Measurements from ENCODE around the gene MASP2.

The MASP2 gene

GRCh38 chr1:11025618-11026017, 21.4 kb downstream of the MASP2 start:
- H3K36me3 ChIP-seq (ENCODE audit: insufficient read depth, low read length), result peaks cover 72% of the 10 kb centered on the region; the same call in 1 of the 2 replicates
- H4K20me1 ChIP-seq (ENCODE audit: insufficient read depth, low read length, poor library complexity, severe bottlenecking), result peaks cover 35% of the 10 kb centered on the region

GRCh38 chr1:11024874-11025203, 22.2 kb downstream of the MASP2 start:
- no peak for TF ChIP-seq EZH2phosphoT487 (IDR thresholded peaks at IDR 0.05; ENCODE audit: borderline replicate concordance)
- TF ChIP-seq CTCF (conservative IDR thresholded peaks at IDR 0.05; ENCODE audit: low read length), result no peak
- Histone ChIP-seq H3F3A (ENCODE audit: low read depth) (no peaks in the 10 kb centered on the region), H3K4me1 (ENCODE audit: insufficient read depth, low read length, poor library complexity, severe bottlenecking) (no peaks in the 10 kb centered on the region), H3K36me3 (ENCODE audit: insufficient read depth, low read length) (peaks cover 76% of the 10 kb centered on the region; the same call in 1 of the 2 replicates), H3K9me3 (ENCODE audit: insufficient read depth, low read depth, low read length) (no peaks in the 10 kb centered on the region), H4K20me1 (ENCODE audit: insufficient read depth, low read length, poor library complexity, severe bottlenecking) (peaks cover 35% of the 10 kb centered on the region), H3K4me3 (ENCODE audit: low read length, poor library complexity, severe bottlenecking) (no peak overlapping the region), H3K27me3 (ENCODE audit: insufficient read depth, low read length, poor library complexity, severe bottlenecking) (no peaks in the 10 kb centered on the region), H3K9me2 (replicated peaks; ENCODE audit: low read depth, low read length) (no peaks in the 10 kb centered on the region), H3K79me2 (ENCODE audit: insufficient read depth, low read length) (peaks cover 9% of the 10 kb centered on the region; the same call in 1 of the 2 replicates), H2AFZ (ENCODE audit: low read length) (no peak overlapping the region), H3K4me2 (ENCODE audit: low read depth, low read length, poor library complexity, severe bottlenecking) (no peak overlapping the region), H3K9ac (ENCODE audit: low read depth, low read length, poor library complexity, severe bottlenecking) (no peak overlapping the region)

More at GRCh38 chr1:11025618-11026017, 21.4 kb downstream of the MASP2 start:
- Histone ChIP-seq H3K4me2 (ENCODE audit: low read depth, low read length, poor library complexity, severe bottlenecking) (no peak overlapping the region), H3K4me1 (ENCODE audit: insufficient read depth, low read length, poor library complexity, severe bottlenecking) (no peaks in the 10 kb centered on the region), H3K4me3 (ENCODE audit: low read length, poor library complexity, severe bottlenecking) (no peak overlapping the region), H3K79me2 (ENCODE audit: insufficient read depth, low read length) (peaks cover 9% of the 10 kb centered on the region; the same call in 1 of the 2 replicates), H3K9me2 (replicated peaks; ENCODE audit: low read depth, low read length) (no peaks in the 10 kb centered on the region), H3F3A (ENCODE audit: low read depth) (no peaks in the 10 kb centered on the region), H3K9ac (ENCODE audit: low read depth, low read length, poor library complexity, severe bottlenecking) (peak overlapping the region; percentile 2), H2AFZ (ENCODE audit: low read length) (no peak overlapping the region), H3K27me3 (ENCODE audit: insufficient read depth, low read length, poor library complexity, severe bottlenecking) (no peaks in the 10 kb centered on the region), H3K9me3 (ENCODE audit: insufficient read depth, low read depth, low read length) (no peaks in the 10 kb centered on the region)
- TF ChIP-seq CTCF (conservative IDR thresholded peaks at IDR 0.05; ENCODE audit: low read length) (no peak), EZH2phosphoT487 (IDR thresholded peaks at IDR 0.05; ENCODE audit: borderline replicate concordance) (no peak)

- Histone ChIP-seq H3K9me2 (replicated peaks; ENCODE audit: low read depth, low read length) (no peaks in the 10 kb centered on the region), H2AFZ (ENCODE audit: low read length) (no peak overlapping the region), H4K20me1 (ENCODE audit: insufficient read depth, low read length, poor library complexity, severe bottlenecking) (peaks cover 35% of the 10 kb centered on the region), H3K4me3 (ENCODE audit: low read length, poor library complexity, severe bottlenecking) (no peak overlapping the region), H3K36me3 (ENCODE audit: insufficient read depth, low read length) (peaks cover 79% of the 10 kb centered on the region; the same call in 1 of the 2 replicates), H3K9me3 (ENCODE audit: insufficient read depth, low read depth, low read length) (no peaks in the 10 kb centered on the region), H3K79me2 (ENCODE audit: insufficient read depth, low read length) (peaks cover 11% of the 10 kb centered on the region), H3K27me3 (ENCODE audit: insufficient read depth, low read length, poor library complexity, severe bottlenecking) (no peaks in the 10 kb centered on the region), H3K4me1 (ENCODE audit: insufficient read depth, low read length, poor library complexity, severe bottlenecking) (no peaks in the 10 kb centered on the region), H3K9ac (ENCODE audit: low read depth, low read length, poor library complexity, severe bottlenecking) (no peak overlapping the region), H3K4me2 (ENCODE audit: low read depth, low read length, poor library complexity, severe bottlenecking) (no peak overlapping the region), H3F3A (ENCODE audit: low read depth) (no peaks in the 10 kb centered on the region)
- TF ChIP-seq EZH2phosphoT487 (IDR thresholded peaks at IDR 0.05; ENCODE audit: borderline replicate concordance) (no peak), CTCF (conservative IDR thresholded peaks at IDR 0.05; ENCODE audit: low read length) (no peak)
Observed at GRCh38 chr1:11024154-11024873, 22.7 kb downstream of the MASP2 start.
